HEK293 (cell line): ENCODE results near the gene TMEM164.

Experiments used
- CTCF ChIP-seq: fragments of 450-650 bp; formaldehyde crosslinking; IDR thresholded peaks from 2 replicates; pipeline ENCODE4 v1.5.1; 2016; ENCODE audit warnings: missing biosample characterization, missing genetic modification characterization
- OSR2 ChIP-seq: fragments of 450-650 bp; formaldehyde crosslinking; IDR thresholded peaks from 2 replicates; pipeline ENCODE4 v1.5.1; 2016; ENCODE audit warnings: missing biosample characterization, missing genetic modification characterization
- PBX3 ChIP-seq: sonication (generic); formaldehyde crosslinking; IDR thresholded peaks from 2 replicates; pipeline ENCODE4 v1.8.1; 2022; ENCODE audit warnings: mild to moderate bottlenecking, moderate library complexity, missing genetic modification reagents
- ZBTB1 ChIP-seq: fragments of 450-650 bp; formaldehyde crosslinking; IDR thresholded peaks from 2 replicates; pipeline ENCODE4 v1.5.1; 2016; ENCODE audit warnings: missing biosample characterization, missing genetic modification characterization
- ZFP3 ChIP-seq: fragments of 450-650 bp; formaldehyde crosslinking; IDR thresholded peaks from 2 replicates; pipeline ENCODE4 v1.5.1; 2016; ENCODE audit warnings: low read depth, missing biosample characterization, missing genetic modification characterization
- ZNF121 ChIP-seq: fragments of 450-650 bp; formaldehyde crosslinking; IDR thresholded peaks from 2 replicates; pipeline ENCODE4 v1.5.1; 2016; ENCODE audit warnings: missing biosample characterization, missing genetic modification characterization
- ZNF138 ChIP-seq: fragments of 450-650 bp; formaldehyde crosslinking; IDR thresholded peaks from 2 replicates; pipeline ENCODE4 v1.5.1; 2016; ENCODE audit warnings: missing biosample characterization, missing genetic modification characterization, borderline replicate concordance
- ZNF19 ChIP-seq: fragments of 450-650 bp; formaldehyde crosslinking; IDR thresholded peaks from 2 replicates; pipeline ENCODE4; 2016; ENCODE audit warnings: missing biosample characterization, missing genetic modification characterization, low read depth
- ZNF324 ChIP-seq: fragments of 450-650 bp; formaldehyde crosslinking; IDR thresholded peaks from 2 replicates; pipeline ENCODE4 v1.5.1; 2016; ENCODE audit warnings: missing biosample characterization, missing genetic modification characterization
- ZNF362 ChIP-seq: fragments of 450-650 bp; formaldehyde crosslinking; IDR thresholded peaks from 2 replicates; pipeline ENCODE4 v1.5.1; 2016; ENCODE audit warnings: missing biosample characterization, missing genetic modification characterization
- ZNF433 ChIP-seq: fragments of 450-650 bp; formaldehyde crosslinking; IDR thresholded peaks from 2 replicates; pipeline ENCODE4 v1.5.1; 2016; ENCODE audit warnings: missing biosample characterization, missing genetic modification characterization, low read depth
- ZNF558 ChIP-seq: fragments of 450-650 bp; formaldehyde crosslinking; IDR thresholded peaks from 2 replicates; pipeline ENCODE4 v1.5.1; 2016; ENCODE audit warnings: missing biosample characterization, missing genetic modification characterization
- ZNF701 ChIP-seq: fragments of 450-650 bp; formaldehyde crosslinking; IDR thresholded peaks from 2 replicates; pipeline ENCODE4 v1.5.1; 2016; ENCODE audit warnings: missing biosample characterization, missing genetic modification characterization

- TF ChIP-seq ZNF138 (tag by site-specific recombination) (no peak), ZFP3 (tag by site-specific recombination) (no peak), PBX3 (no peak), ZNF324 (tag by site-specific recombination) (no peak), CTCF (no peak), OSR2 (no peak), ZNF362 (tag by site-specific recombination) (no peak), ZNF19 (tag by site-specific recombination) (no peak), ZNF558 (tag by site-specific recombination) (no peak), ZNF701 (tag by site-specific recombination) (no peak), ZBTB1 (tag by site-specific recombination) (no peak), ZNF121 (tag by site-specific recombination) (no peak), ZNF433 (no peak)
Measured at GRCh38 chrX:110168585-110168984, 165.7 kb downstream of the TMEM164 start.
